PC-3 (cell line): ENCODE measurements around the gene TNPO3. TPM values are rescaled to one million over a fixed set of nuclear protein-coding genes. Genes with fewer than 3 reads are reported as not detected.

ENCODE experiments used
- ATAC-seq: fragments of 200-7000 bp; cut with Tn5 transposase; 2 replicates; pipeline ENCODE4 v1.9.1; 2020; ENCODE audit warnings: mild to moderate bottlenecking, moderate library complexity
- BruUV-seq: library from RNA; stranded (reverse); fragments of 400-500 nt; replicated peaks from 2 replicates; lab custom pipeline; 2021; lab: Mats Ljungman, UMichigan
- CTCF ChIA-PET: fragments of 300-600 bp; sonication (Branson Sonifier 250); formaldehyde crosslinking; loops from one replicate; lab custom pipeline; 2022; ENCODE audit warnings: antibody characterized with exemption; lab: Charles Lee
- POLR2A ChIA-PET: fragments of 300-600 bp; sonication (Branson Sonifier 250); formaldehyde crosslinking; loops from one replicate; lab custom pipeline; 2022; ENCODE audit warnings: antibody characterized with exemption; ENCODE audit not compliant: unreplicated experiment; lab: Charles Lee
- DNase-seq: peaks from one replicate; pipeline ENCODE4 v3.0.0-alpha.2; 2015
- H2AFZ ChIP-seq: fragments of 300-600 bp; sonication (generic); 2 replicates; pipeline ENCODE4 v1.6.0; 2016; ENCODE audit warnings: antibody characterized with exemption, low read length
- H3F3A ChIP-seq: fragments of 300-600 bp; sonication (generic); one replicate; pipeline ENCODE4 v1.6.0; 2017; ENCODE audit warnings: antibody characterized with exemption, low read length, control low read depth, mild to moderate bottlenecking; ENCODE audit not compliant: unreplicated experiment
- H3K27ac ChIP-seq: fragments of 300-600 bp; sonication (generic); 2 replicates; pipeline ENCODE4 v1.5.1; 2016; ENCODE audit warnings: mild to moderate bottlenecking, low read length
- H3K27me3 ChIP-seq: fragments of 300-600 bp; sonication (generic); 2 replicates; pipeline ENCODE4 v1.6.1; 2016; ENCODE audit warnings: low read length, mixed read lengths
- H3K36me3 ChIP-seq: fragments of 300-600 bp; sonication (generic); 2 replicates; pipeline ENCODE4 v1.6.1; 2016; ENCODE audit warnings: low read depth, mixed run types, low read length, mixed read lengths
- H3K4me1 ChIP-seq: fragments of 300-600 bp; sonication (generic); 2 replicates; pipeline ENCODE4 v1.5.1; 2016; ENCODE audit warnings: low read length; ENCODE audit not compliant: insufficient read depth
- H3K4me2 ChIP-seq: fragments of 300-600 bp; sonication (generic); 2 replicates; pipeline ENCODE4 v1.6.0; 2016; ENCODE audit warnings: low read length
- H3K4me3 ChIP-seq: fragments of 300-600 bp; sonication (generic); 2 replicates; pipeline ENCODE4 v1.5.1; 2016; ENCODE audit warnings: mild to moderate bottlenecking, low read length, mixed read lengths
- H3K79me2 ChIP-seq: fragments of 300-600 bp; sonication (generic); 2 replicates; pipeline ENCODE4 v1.6.1; 2017; ENCODE audit warnings: low read length, mixed read lengths
- H3K9ac ChIP-seq: fragments of 300-600 bp; sonication (generic); 2 replicates; pipeline ENCODE4 v1.6.0; 2016; ENCODE audit warnings: mild to moderate bottlenecking, low read length
- H3K9me2 ChIP-seq: fragments of 300-600 bp; sonication (generic); replicated peaks from 2 replicates; pipeline ENCODE4 v1.6.1; 2016; ENCODE audit warnings: mixed run types, low read length, mixed read lengths
- H3K9me3 ChIP-seq: fragments of 300-600 bp; sonication (generic); 2 replicates; pipeline ENCODE4 v1.6.1; 2016; ENCODE audit warnings: low read length, mixed read lengths
- H4K20me1 ChIP-seq: fragments of 300-600 bp; sonication (generic); 2 replicates; pipeline ENCODE4 v1.6.1; 2016; ENCODE audit warnings: low read length, mixed read lengths
- CTCF ChIP-seq: fragments of 300-600 bp; sonication (generic); conservative IDR thresholded peaks from 2 replicates; pipeline ENCODE4 v1.5.1; 2017; ENCODE audit warnings: antibody characterized with exemption, low read depth, mild to moderate bottlenecking, low read length
- EZH2 ChIP-seq: fragments of 300-600 bp; sonication (generic); IDR thresholded peaks from one replicate; pipeline ENCODE4 v1.6.1; 2017; ENCODE audit warnings: antibody characterized with exemption, mild to moderate bottlenecking, low read length; ENCODE audit not compliant: unreplicated experiment
- EZH2phosphoT487 ChIP-seq: fragments of 300-600 bp; sonication (generic); IDR thresholded peaks from 2 replicates; pipeline ENCODE4 v1.6.1; 2018; ENCODE audit warnings: mild to moderate bottlenecking, antibody characterized with exemption, low read length, borderline replicate concordance
- intact Hi-C: fragments of 100-400 bp; cut with micrococcal nuclease; formaldehyde crosslinking; loops from 2 replicates; pipeline ENCODE4 v1.9.0; 2023
- total RNA-seq: library from RNA; depleted of rRNA; stranded (reverse); fragments of >200 nt; gene quantifications from 2 replicates; pipeline ENCODE4 v1.2.3, GENCODE V29; 2014; rRNA removed

TNPO3 gene
- total RNA-seq, 1 experiment from 2014 or later: 55.9 TPM

- Histone ChIP-seq H4K20me1 (no peaks in the 10 kb centered on the region), H3K9ac (no peak overlapping the region), H3K4me3 (no peak overlapping the region), H2AFZ (peak overlapping the region; percentile 20; the same call in 1 of the 2 replicates), H3K27ac (no peak overlapping the region), H3K79me2 (no peaks in the 10 kb centered on the region), H3K9me3 (no peaks in the 10 kb centered on the region), H3K36me3 (no peaks in the 10 kb centered on the region), H3K27me3 (no peaks in the 10 kb centered on the region), H3K4me1 (peaks cover 11% of the 10 kb centered on the region; the same call in 1 of the 2 replicates), H3F3A (no peaks in the 10 kb centered on the region), H3K9me2 (no peaks in the 10 kb centered on the region), H3K4me2 (no peak overlapping the region)
- POLR2A ChIA-PET: no interaction called here
- BruUV-seq: no TSS peak
- DNase-seq (peak; percentile 68), ATAC-seq (peak; percentile 59)
- intact Hi-C loops: loop anchor here (1.0 kb wide), 1 partner anchor 187 kb away; no protein-coding TSS in a partner anchor
- CTCF ChIA-PET: interaction anchor here (0.5 kb wide), 1 partner anchor 24 kb away, joined by 8 read pairs; no protein-coding TSS in a partner anchor
- TF ChIP-seq CTCF (peak; percentile 81), EZH2phosphoT487 (no peak), EZH2 (no peak)
These were observed 150.3 kb downstream of the TNPO3 start for GRCh38 chr7:128904381-128905197.

Other genes starting within 250 kb of the TNPO3 start
- gene FLNC, start 224.7 kb downstream of the TNPO3 start, total RNA-seq: 88.7 and 121 TPM in 2 replicates
- 129 and 131 TPM in 2 replicates for gene ATP6V1F, start 192.3 kb downstream of the TNPO3 start, total RNA-seq
- 3.2 and 3.4 TPM in 2 replicates for gene KCP, start 144.4 kb downstream of the TNPO3 start, total RNA-seq
- 12.2 and 15.3 TPM in 2 replicates for gene IRF5, start 117.2 kb downstream of the TNPO3 start, total RNA-seq
- 23.7 and 26.4 TPM in 2 replicates for gene TSPAN33, start 89.6 kb upstream of the TNPO3 start, total RNA-seq
- 15.5 and 15.7 TPM in 2 replicates for gene SMO, start 133.5 kb upstream of the TNPO3 start, total RNA-seq
- 7.9 and 9.2 TPM in 2 replicates for gene AHCYL2, start 169.9 kb upstream of the TNPO3 start, total RNA-seq